Psoas muscle (tissue), 8 donors: ENCODE results near the gene QKI. TPM values are rescaled to one million over a fixed set of nuclear protein-coding genes. Genes with fewer than 3 reads are reported as not detected.
A peak's percentile ranks its signal among the peaks of the same experiment; 100 is the strongest.

Source experiments
- ATAC-seq, 4 donors: fragments of 200-7000 bp; cut with Tn5 transposase; one replicate each; pipeline ENCODE4 v1.9.1; 2020; ENCODE audit warnings: moderate library complexity in 3 of 4, mild to moderate bottlenecking in 2 of 4
- DNase-seq, 2 donors: peaks; one replicate each; pipeline ENCODE4 v3.0.0-alpha.2; 2020
- H3K27ac ChIP-seq: fragments of 200-600 bp; one replicate; pipeline ENCODE4 v1.8.0; 2022
- H3K27me3 ChIP-seq, 3 donors: fragments of 200-600 bp in 1 of 3; one replicate each; pipeline versions ENCODE4 v1.6.1 to v1.8.0; 2013 to 2022; ENCODE audit warnings: low read length in 2 of 3, mild to moderate bottlenecking in 2 of 3, moderate library complexity in 1 of 3; ENCODE audit not compliant: insufficient read depth in 3 of 3
- H3K36me3 ChIP-seq, 2 donors: fragments of 200-600 bp in 1 of 2; one replicate each; pipeline versions ENCODE4 v1.6.1 to v1.8.0; 2013 to 2022; ENCODE audit warnings: low read depth in 1 of 2, mild to moderate bottlenecking in 1 of 2, moderate library complexity in 1 of 2; ENCODE audit not compliant: insufficient read depth in 1 of 2
- H3K4me1 ChIP-seq: fragments of 200-600 bp; one replicate; pipeline ENCODE4 v1.8.0; 2022
- H3K4me3 ChIP-seq: fragments of 200-600 bp; one replicate; pipeline ENCODE4 v1.8.0; 2022; ENCODE audit warnings: mild to moderate bottlenecking
- H3K9me3 ChIP-seq: fragments of 200-600 bp; one replicate; pipeline ENCODE4 v1.8.0; 2022
- CTCF ChIP-seq: fragments of 200-600 bp; IDR thresholded peaks from one replicate; pipeline ENCODE4 v1.8.0; 2022; ENCODE audit warnings: antibody characterized with exemption
- WGBS, 3 donors: extraction: QIAGEN DNeasy Blood & Tissue Kit; methylation state at CpG; one replicate each; pipeline versions ENCODE4 v1.1.6 to v1.1.7; 2013; 5-methylcytosine and 5-hydroxymethylcytosine counted together
- intact Hi-C, 2 donors: fragments of 100-400 bp; cut with DNase I; formaldehyde crosslinking; loops; one replicate each; pipeline versions ENCODE4 v1.11.0 to v1.14.2; 2022
- polyA plus RNA-seq, 3 donors: library from polyadenylated mRNA; stranded (reverse); fragments of 200-250 nt; gene quantifications; one replicate each; pipeline ENCODE4 v1.2.3, GENCODE V29; 2013
- total RNA-seq, 4 donors: library from RNA; stranded (reverse); fragmentation: NEBNext Ultra II Directional in 2 of 4; extraction: Animal tissue kit (Norgen Biotek cat#: 25700) in 2 of 4; gene quantifications; one replicate each; pipeline versions ENCODE4 v1.2.1 to v1.2.4, GENCODE V29; 2021 to 2023
- donor health status: healthy with polysubstance abuse.
- donor health status: DM: no; HTN: no; CAD: no; lungs with moderate emphysema.
- donor health status: Bipolar disorder and iron deficiency.
- donor health status: healthy.
- donor health status: DM: yes; HTN: yes; CAD: no.
- donor health status: DM: no; HTN: no; CAD: no.
- donor health status: DM: no; HTN: no; CAD: no.
- donor health status: DM: yes; HTN: yes; CAD: no.

The QKI gene
- total and polyA plus RNA-seq, 7 donors, result 62.0 to 421 (median 275) TPM

DNA sequence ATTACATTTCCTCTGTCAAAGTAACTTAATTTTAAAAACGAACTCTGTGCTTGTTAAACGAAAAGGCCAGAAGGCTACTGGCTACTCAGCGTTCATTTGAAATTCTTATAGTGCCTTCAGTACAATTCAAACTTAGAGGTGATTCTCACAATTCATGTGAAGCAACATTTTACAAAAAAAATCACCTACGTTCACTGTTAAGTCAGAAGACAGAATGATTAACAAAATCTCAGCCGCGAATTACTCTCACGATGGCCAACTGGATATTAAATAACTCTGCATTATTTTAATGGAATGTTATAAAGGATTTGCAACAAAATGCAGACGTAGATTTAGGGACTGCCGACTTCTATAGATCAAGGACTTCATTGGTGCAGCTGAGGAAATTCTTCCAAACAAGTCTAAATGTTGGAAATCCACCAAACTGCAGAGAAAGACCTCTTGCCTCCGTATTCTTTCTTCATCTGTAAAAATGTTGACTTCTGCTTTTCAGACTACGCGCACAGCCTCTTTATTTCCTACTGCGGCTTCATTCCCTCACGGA is 1.6 kb upstream of the QKI start:
- Histone ChIP-seq H3K9me3 (no peaks in the 10 kb centered on the region), H3K4me1 (peaks cover under 1% of the 10 kb centered on the region), H3K27me3 (no peaks in the 10 kb centered on the region), H3K36me3 (no peaks in the 10 kb centered on the region), H3K4me3 (peak overlapping the region; percentile 73), H3K27ac (peak overlapping the region; percentile 98)
- no peak for TF ChIP-seq CTCF
- ATAC-seq (no peak), DNase-seq (no peak)
- WGBS, 3 donors, result 1% methylated on average over 14 of the region's 14 CpGs
- intact Hi-C loops, result loop anchor here (5.0 kb wide), 3 partner anchors 76 to 556 kb away; no protein-coding TSS in a partner anchor

DNA sequence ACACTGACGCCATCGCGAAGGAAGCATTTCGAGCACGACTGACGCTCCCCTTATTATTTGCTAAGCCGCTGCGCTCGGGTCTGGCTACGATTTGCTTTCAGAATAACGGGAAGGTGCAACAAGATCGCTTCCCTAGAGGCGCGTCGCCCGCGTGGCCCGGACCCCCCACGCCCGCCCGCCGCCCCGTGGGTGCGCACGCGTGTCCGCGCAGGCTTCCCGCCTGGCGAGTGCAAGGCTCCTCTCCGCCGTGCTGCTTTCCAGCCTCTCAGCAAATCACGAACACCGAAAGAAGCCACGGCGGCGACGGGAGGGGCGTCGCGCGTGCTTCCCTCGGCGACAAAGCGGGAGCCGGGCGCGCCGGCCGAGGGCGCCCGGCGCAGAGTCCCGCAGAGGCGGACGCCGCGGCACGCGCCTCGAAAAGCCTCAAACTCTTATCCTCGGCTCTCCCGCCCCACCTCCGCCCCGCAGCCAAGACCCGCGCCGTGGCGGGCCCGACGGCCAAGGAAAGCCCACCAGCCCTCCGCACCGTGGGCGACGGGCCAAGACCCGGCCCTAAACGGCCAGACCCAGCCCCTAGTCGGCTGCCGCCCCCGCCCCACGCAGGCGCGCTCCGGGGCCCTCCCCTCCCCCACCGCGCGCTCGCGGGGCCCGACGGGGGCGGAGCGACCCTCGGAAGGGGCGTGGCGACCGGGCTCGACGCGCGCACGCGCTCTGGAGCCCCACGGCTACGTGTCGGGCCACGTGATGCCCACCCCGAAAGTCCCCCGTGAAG is 987 bp upstream of the QKI start:
- ATAC-seq (peak; percentile 85 to 92 (median 89)), DNase-seq (peak; percentile 90 to 95)
- Histone ChIP-seq H3K9me3 (no peaks in the 10 kb centered on the region), H3K27me3 (no peaks in the 10 kb centered on the region), H3K4me1 (peaks cover 1% of the 10 kb centered on the region), H3K27ac (peak overlapping the region; percentile 98), H3K36me3 (no peaks in the 10 kb centered on the region), H3K4me3 (peak overlapping the region; percentile 73)
- no peak for TF ChIP-seq CTCF
- 1% methylated on average over 62 to 109 of the region's 109 CpGs for WGBS, 3 donors
- intact Hi-C loops, result loop anchor here (2.0 to 5.0 kb wide), 4 partner anchors 76 to 556 kb away; no protein-coding TSS in a partner anchor

- H3K27me3 ChIP-seq, result no peaks in the 10 kb centered on the region
- TF ChIP-seq CTCF, result no peak
- H3K36me3 ChIP-seq, result no peaks in the 10 kb centered on the region
- no peaks in the 10 kb centered on the region for H3K9me3 ChIP-seq
- H3K4me3 ChIP-seq, result peak overlapping the region; percentile 93
- peak overlapping the region; percentile 99 for H3K27ac ChIP-seq
- DNase-seq, result peak; percentile 36 to 62
- intact Hi-C loops, result loop anchor here (2.0 to 5.0 kb wide), 5 partner anchors 78 to 682 kb away; no protein-coding TSS in a partner anchor
- H3K4me1 ChIP-seq, result peaks cover 12% of the 10 kb centered on the region
- peak in 1 of 4 donors; percentile 3 for ATAC-seq
- 0 to 1% (median 1%) methylated on average over 30 to 87 of the region's 94 CpGs for WGBS, 3 donors
Measured at GRCh38 chr6:163414946-163415619, 565 bp downstream of the QKI start.

DNA sequence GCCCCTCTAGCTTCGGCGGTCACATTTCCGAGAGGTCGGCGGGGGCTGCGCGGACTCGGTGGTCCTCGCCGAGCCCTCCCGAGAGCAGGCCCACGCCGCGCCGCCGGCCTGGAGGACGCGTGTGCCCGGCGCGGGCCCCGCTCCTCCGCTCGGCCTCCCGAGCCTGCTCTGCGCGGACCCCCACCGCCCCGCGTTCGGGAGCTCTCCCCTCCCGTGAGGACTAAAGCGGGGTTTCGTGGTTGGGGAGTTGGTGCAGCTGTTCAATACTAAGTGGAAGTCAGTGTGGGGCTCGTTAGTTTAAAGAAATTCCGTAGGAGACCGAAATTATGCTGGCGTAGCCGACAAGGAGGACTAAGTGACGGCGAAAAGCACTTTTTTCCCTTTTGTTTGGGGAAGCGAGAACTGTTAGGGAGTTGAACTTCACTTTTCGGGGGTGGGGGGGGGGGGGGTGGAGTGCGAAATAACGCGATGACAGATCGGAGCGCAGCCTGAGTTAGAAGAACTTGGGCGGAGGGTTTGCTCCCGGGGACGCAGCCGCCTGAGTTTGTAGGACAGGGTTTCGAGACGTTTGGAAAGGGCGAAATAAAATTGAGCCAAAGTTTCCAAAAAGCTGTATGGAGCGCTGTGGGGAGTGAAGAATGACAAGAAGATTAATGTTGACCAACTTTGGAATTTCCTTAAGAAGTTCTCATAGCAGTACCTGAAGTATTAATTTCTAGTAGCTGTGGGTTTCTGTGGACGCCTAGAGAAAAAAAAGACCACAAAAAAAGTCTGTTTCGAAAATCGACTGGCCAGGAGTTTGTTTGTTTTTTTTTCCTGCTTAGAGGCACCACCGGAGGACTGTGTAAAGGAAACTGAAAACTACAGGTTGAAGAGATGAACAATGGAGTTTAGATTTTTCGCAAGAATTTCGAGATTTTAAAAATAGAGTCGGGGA is 1.4 kb downstream of the QKI start:
- peak in 2 of 4 donors; percentile 11 to 42 for ATAC-seq
- H3K27me3 ChIP-seq, result no peaks in the 10 kb centered on the region
- H3K4me3 ChIP-seq, result peak overlapping the region; percentile 93
- 0% methylated on average over 56 to 63 of the region's 63 CpGs for WGBS, 3 donors
- peaks cover 20% of the 10 kb centered on the region for H3K4me1 ChIP-seq
- H3K9me3 ChIP-seq, result no peaks in the 10 kb centered on the region
- peak overlapping the region; percentile 99 for H3K27ac ChIP-seq
- peak; percentile 52 to 78 for DNase-seq
- no peak for TF ChIP-seq CTCF
- intact Hi-C loops, result loop anchor here (1.0 to 5.0 kb wide), 4 partner anchors 81 to 693 kb away; no protein-coding TSS in a partner anchor
- no peaks in the 10 kb centered on the region for H3K36me3 ChIP-seq
